ENCODE results near the gene GID4.
A peak's percentile ranks its signal among the peaks of the same experiment; 100 is the strongest.

Gene GID4

DNA sequence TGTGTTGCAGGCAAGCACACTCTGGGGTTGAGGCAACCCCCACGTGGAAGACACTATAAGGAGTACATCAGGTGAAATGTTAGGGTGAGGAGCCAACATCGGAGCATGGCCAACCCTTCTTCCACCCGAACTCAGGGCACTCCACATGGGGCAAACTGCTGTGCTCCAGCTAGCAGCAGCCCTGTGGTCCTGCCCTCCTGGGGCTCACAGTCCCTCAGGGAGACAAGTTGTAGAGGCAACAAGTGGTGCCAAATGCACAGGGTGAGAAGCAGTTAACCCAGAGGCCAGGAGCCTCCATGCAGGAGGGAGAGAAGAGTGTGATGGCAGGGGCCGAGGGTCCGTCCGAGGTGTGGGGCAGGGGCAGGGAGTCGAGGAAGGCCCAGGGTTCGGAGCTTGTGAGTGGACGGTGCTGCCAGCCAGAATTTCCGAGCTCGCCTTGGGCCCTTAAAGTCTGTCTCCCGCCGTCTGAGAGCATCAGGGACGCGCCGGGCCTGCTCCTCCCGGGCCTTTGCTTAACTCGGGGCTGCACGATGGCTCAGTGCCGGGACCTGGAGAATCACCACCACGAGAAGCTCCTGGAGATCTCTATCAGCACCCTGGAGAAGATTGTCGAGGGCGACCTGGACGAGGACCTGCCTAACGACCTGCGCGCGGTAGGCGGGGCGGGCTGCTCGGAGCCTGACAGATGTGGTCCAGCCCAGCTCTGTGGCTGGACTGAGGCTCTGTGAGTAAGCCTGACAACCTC lies 32.5 kb upstream of the GID4 start:
- peaks cover 8% of the 10 kb centered on the region for H3K36me3 Mint-ChIP-seq (ENCODE audit: low read depth)
- H3K4me1 Mint-ChIP-seq (ENCODE audit: low read depth) = no peaks in the 10 kb centered on the region
- no peaks in the 10 kb centered on the region for H3K9me3 Mint-ChIP-seq
- no peak overlapping the region for H3K27ac Mint-ChIP-seq
- no peaks in the 10 kb centered on the region for H3K27me3 Mint-ChIP-seq
- H3K4me3 Mint-ChIP-seq = no peak overlapping the region

DNA sequence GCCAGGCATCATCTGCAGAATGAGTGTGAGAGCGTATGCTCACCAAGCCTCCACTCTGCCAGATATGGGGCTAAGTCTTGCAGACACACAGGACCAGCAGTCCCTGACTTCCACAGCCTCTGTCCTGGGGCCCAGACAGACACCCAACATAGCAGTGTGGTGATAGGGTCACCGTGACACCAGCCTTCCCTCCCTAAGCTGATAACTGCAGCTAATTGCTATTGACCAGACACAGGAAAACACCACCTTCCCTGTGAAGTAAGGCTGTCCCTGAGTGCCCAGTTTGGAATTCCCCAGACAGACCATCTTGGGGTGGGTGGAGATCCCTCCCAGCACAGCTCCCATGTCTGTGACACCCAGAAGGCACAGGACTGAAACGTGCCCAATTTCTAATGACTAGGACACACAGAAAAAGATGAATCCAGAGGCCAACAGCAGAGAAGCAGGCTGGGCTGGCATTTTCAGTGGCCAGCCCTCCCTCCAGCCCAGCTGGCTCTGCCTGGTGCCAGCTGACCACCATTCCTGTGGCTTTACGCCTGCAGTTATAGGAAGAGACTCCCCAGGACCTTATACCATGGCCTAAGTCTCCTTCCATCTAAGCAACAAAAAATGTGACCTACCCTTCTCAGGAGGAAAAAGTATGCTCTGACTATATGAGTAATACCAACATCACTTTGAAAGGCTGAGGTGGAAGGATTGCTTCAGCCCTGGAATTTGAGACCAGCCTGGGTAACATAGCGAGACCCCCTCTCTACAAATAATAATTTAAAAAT lies 30.5 kb upstream of the GID4 start:
- Mint-ChIP-seq H3K36me3 (ENCODE audit: low read depth) (peaks cover 17% of the 10 kb centered on the region), H3K27ac (no peak overlapping the region), H3K4me1 (ENCODE audit: low read depth) (no peaks in the 10 kb centered on the region), H3K9me3 (no peaks in the 10 kb centered on the region), H3K27me3 (no peaks in the 10 kb centered on the region), H3K4me3 (no peak overlapping the region)

DNA sequence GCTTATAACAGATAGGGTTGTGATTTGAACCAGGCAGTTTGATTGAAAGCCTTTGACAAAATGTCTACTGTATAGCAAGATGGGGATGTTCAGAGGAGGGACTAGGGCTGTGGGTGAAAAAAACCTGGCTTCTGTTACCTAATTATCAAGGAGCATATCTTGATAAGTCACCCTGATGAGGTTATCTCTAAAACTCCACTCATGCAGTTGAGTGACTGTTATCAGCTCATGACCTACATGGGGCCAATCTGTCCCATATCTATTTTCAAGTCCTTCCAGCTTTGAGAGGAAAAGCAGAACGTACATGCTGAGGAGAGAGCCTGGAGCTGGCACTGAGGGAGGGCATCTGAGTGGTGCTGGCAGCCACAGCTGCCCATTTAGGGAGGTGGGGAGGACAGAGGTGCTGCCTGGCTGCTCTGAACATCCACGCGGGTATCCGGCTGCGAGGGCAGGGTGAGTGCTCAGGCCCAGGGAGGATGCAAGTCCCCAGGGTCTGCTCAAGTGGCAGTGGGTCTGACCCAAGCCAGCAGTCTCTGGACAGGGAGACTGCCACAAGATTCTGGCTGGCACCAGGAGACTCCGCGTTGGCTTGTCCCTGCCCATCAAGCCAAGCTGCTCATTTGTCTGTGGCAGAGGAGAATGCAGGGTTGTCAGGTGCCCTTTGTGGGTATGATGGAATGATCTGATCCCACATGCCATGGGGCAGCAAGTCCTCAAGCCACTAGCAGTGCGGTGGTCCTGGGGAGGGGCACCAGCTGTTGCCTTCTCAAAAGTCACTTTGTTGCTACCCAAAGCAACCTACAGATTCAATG lies 29.4 kb upstream of the GID4 start:
- peaks cover 17% of the 10 kb centered on the region for H3K36me3 Mint-ChIP-seq (ENCODE audit: low read depth)
- H3K4me3 Mint-ChIP-seq = no peak overlapping the region
- H3K27ac Mint-ChIP-seq = no peak overlapping the region
- no peaks in the 10 kb centered on the region for H3K27me3 Mint-ChIP-seq
- no peaks in the 10 kb centered on the region for H3K4me1 Mint-ChIP-seq (ENCODE audit: low read depth)
- no peaks in the 10 kb centered on the region for H3K9me3 Mint-ChIP-seq

DNA sequence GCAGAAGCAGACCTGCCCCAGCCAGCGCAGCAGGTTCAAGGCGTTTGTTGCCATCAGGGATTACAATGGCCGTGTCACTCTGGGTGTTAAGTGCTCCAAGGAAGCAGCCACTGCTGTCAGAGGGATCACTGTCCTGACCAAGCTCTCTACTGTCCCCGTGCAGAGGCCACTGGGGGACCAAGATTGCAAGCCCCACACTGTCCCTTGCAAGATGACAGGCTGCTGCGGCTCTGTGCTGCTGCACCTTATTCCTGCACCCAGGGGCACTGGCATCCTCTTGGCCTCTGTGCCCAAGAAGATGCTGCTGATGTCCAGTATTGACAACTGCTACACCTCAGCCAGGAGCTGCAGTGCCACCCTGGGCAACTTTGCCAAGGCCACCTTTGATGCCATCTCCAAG lies 27.9 kb upstream of the GID4 start:
- Mint-ChIP-seq H3K27ac (no peak overlapping the region), H3K36me3 (ENCODE audit: low read depth) (peaks cover 22% of the 10 kb centered on the region), H3K4me3 (no peak overlapping the region), H3K27me3 (no peaks in the 10 kb centered on the region), H3K4me1 (ENCODE audit: low read depth) (no peaks in the 10 kb centered on the region), H3K9me3 (no peaks in the 10 kb centered on the region)

DNA sequence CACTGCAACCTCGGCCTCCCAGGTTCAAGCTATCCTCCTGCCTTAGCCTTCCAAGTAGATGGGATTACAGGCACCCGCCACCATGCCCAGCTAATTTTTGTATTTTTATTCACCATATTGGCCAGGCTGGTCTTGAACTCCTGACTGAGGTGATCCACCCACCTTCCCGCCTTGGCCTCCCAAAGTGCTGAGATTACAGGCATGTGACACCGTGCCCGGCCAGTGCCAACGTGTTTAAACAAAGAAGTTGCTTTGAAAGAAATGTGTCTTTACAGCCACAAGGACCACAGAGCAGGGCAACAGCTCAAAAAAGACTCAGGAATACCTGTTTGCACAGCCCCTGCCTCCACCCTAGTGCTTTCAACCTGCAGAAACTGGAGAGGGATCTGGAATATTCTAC lies 25.2 kb upstream of the GID4 start:
- Mint-ChIP-seq H3K4me1 (ENCODE audit: low read depth) (no peaks in the 10 kb centered on the region), H3K36me3 (ENCODE audit: low read depth) (peaks cover 25% of the 10 kb centered on the region), H3K27ac (no peak overlapping the region), H3K27me3 (no peaks in the 10 kb centered on the region), H3K4me3 (no peak overlapping the region), H3K9me3 (no peaks in the 10 kb centered on the region)

DNA sequence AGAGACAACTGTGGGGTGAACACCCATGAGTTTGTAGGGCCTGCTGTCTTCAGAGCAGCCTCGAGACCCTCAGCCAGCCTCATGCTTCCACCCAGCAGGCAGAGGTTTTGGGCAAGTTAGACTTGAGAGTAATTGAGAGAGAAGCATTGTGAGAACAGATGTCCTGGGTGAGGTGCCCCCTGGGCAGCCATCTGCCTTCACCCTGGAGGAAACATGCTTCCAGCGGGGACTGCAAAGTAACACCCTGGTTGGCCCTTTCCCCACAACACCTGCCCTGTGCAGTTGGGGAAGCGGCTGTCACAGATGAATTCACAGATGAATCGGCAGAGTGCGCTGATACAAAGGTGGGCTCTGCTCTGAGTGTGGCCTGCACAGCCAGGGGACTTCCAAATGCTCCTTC lies 23.6 kb upstream of the GID4 start:
- no peaks in the 10 kb centered on the region for H3K27me3 Mint-ChIP-seq
- no peaks in the 10 kb centered on the region for H3K9me3 Mint-ChIP-seq
- H3K27ac Mint-ChIP-seq = no peak overlapping the region
- H3K36me3 Mint-ChIP-seq (ENCODE audit: low read depth) = peaks cover 27% of the 10 kb centered on the region
- H3K4me1 Mint-ChIP-seq (ENCODE audit: low read depth) = no peaks in the 10 kb centered on the region
- no peak overlapping the region for H3K4me3 Mint-ChIP-seq

DNA sequence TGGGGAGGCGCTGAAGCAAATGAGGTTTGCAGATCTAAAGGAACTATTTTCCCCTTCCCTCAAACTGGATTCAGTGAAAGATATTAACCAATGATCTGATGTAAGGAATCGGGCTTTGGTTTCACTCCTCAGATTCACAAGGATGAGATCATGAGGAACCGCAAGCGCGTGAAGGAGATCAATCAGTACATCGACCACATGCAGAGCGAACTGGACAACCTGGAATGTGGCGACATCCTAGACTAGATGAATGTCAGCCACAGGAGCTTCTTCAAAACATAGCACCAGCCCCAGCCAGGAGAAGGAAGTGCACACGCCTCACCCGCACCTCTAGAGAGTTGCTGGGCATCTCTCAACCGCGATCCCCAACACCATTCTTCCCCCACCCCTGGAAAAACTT lies 22.8 kb upstream of the GID4 start:
- H3K36me3 Mint-ChIP-seq (ENCODE audit: low read depth) = peaks cover 27% of the 10 kb centered on the region
- H3K4me1 Mint-ChIP-seq (ENCODE audit: low read depth) = no peaks in the 10 kb centered on the region
- no peak overlapping the region for H3K27ac Mint-ChIP-seq
- no peaks in the 10 kb centered on the region for H3K27me3 Mint-ChIP-seq
- no peak overlapping the region for H3K4me3 Mint-ChIP-seq
- no peaks in the 10 kb centered on the region for H3K9me3 Mint-ChIP-seq

DNA sequence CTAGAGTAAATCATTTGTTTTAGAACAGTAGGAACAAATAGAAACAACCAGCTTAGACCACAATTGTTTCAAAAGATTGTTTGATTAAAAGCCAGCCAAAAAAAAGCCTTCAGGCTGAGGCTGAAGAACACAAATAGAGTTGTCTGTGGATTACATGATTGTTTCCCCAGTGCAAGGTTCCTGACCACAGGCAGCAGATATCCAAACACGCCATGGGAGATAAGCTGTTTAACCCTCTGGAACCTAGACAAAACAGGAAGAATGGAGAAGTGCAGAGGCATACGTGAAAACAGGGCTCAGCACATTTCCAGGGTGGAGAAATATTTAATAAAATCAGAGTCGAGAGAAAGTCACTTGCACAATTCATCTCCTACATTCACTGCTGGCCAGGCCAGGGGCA lies 21.2 kb upstream of the GID4 start:
- no peaks in the 10 kb centered on the region for H3K9me3 Mint-ChIP-seq
- no peaks in the 10 kb centered on the region for H3K27me3 Mint-ChIP-seq
- H3K4me3 Mint-ChIP-seq = no peak overlapping the region
- peaks cover 23% of the 10 kb centered on the region for H3K36me3 Mint-ChIP-seq (ENCODE audit: low read depth)
- H3K4me1 Mint-ChIP-seq (ENCODE audit: low read depth) = no peaks in the 10 kb centered on the region
- H3K27ac Mint-ChIP-seq = no peak overlapping the region

DNA sequence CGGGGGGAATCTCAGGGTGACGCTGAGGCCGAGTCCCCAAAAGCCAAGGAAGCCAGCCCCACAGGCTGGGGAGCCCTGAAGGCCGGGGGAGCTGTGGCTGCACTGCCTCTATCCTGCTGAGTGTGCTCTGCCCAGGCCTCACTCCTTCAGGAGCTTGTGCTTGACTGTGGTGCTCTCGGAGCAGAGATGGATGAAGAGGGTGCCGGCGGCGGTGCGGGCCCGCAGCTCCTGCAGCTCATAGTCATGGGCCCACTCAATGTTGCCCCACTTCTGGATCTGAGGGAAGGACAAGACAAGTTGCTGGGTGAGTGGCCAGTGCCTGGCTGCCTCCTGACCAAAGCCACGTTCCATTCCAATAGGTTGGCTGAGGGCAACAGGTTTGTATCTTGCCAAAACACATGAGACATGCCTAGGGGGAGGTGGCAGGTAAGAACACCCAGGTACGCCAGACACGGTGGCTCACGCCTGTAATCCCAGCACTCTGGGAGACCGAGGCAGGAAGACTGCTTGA lies 20.7 kb upstream of the GID4 start:
- Mint-ChIP-seq H3K4me3 (no peak overlapping the region), H3K36me3 (ENCODE audit: low read depth) (peaks cover 21% of the 10 kb centered on the region), H3K4me1 (ENCODE audit: low read depth) (no peaks in the 10 kb centered on the region), H3K9me3 (no peaks in the 10 kb centered on the region), H3K27me3 (no peaks in the 10 kb centered on the region), H3K27ac (no peak overlapping the region)

DNA sequence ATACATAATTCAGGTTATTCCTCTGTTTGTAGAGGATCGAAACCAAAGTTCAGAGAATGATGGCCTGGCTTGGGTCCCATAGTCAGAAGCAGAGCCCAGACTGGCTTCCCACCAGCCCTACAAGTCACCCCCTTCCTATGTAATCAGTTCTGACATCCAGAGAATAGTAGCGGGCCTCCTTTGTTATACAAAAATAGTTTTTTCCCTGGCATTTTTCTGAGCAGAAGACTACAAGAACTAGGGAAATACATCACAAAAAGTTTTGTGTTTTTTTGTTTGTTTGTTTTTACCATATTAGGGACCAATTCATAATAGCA lies 19.4 kb upstream of the GID4 start:
- Mint-ChIP-seq H3K9me3 (no peaks in the 10 kb centered on the region), H3K4me1 (ENCODE audit: low read depth) (no peaks in the 10 kb centered on the region), H3K36me3 (ENCODE audit: low read depth) (peaks cover 29% of the 10 kb centered on the region), H3K27ac (no peak overlapping the region), H3K27me3 (no peaks in the 10 kb centered on the region), H3K4me3 (no peak overlapping the region)

DNA sequence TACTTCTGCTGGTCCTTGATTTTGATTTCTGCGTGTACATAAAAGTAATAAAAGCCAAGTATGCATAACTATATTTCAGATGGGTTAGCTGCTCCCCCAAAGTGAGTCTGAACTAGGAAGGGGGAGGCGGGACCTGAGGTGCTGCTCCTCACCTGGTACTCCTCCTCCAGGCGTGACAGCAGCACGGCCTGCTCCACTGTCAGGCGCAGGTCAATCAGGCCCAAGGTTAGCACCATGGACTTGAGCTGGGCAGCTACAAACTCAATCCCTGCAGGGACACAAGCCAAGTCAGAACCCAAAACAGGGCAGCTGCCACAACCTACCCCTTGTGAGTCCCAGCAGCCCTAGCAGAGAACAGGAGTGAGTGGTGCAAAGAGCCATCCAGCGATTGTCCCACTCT lies 18.2 kb upstream of the GID4 start:
- H3K36me3 Mint-ChIP-seq (ENCODE audit: low read depth) = peaks cover 31% of the 10 kb centered on the region
- no peak overlapping the region for H3K27ac Mint-ChIP-seq
- no peaks in the 10 kb centered on the region for H3K27me3 Mint-ChIP-seq
- H3K4me3 Mint-ChIP-seq = no peak overlapping the region
- peaks cover 11% of the 10 kb centered on the region for H3K4me1 Mint-ChIP-seq (ENCODE audit: low read depth)
- H3K9me3 Mint-ChIP-seq = no peaks in the 10 kb centered on the region

DNA sequence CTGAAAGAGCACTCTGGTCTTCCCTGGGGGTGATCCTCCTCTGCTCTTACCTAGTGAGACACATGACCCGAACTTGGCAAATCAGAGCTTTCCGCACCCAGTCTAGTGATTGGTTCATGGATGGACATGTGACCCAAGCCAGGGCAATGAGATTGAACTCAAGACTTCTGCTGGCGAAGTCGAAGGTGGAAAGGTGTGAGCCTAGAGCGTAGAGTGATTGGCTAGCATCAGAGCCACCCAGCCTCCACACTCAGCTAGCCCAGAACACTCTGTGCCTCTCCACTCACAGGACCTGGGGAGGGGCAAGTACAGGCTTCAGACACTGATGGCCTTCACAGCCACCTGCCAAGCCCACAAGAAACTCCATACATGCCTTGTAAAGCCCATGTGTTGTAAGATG lies 17.8 kb upstream of the GID4 start:
- H3K9me3 Mint-ChIP-seq = no peaks in the 10 kb centered on the region
- H3K27ac Mint-ChIP-seq = no peak overlapping the region
- H3K36me3 Mint-ChIP-seq (ENCODE audit: low read depth) = peaks cover 27% of the 10 kb centered on the region
- H3K4me1 Mint-ChIP-seq (ENCODE audit: low read depth) = peaks cover 15% of the 10 kb centered on the region
- no peak overlapping the region for H3K4me3 Mint-ChIP-seq
- no peaks in the 10 kb centered on the region for H3K27me3 Mint-ChIP-seq

DNA sequence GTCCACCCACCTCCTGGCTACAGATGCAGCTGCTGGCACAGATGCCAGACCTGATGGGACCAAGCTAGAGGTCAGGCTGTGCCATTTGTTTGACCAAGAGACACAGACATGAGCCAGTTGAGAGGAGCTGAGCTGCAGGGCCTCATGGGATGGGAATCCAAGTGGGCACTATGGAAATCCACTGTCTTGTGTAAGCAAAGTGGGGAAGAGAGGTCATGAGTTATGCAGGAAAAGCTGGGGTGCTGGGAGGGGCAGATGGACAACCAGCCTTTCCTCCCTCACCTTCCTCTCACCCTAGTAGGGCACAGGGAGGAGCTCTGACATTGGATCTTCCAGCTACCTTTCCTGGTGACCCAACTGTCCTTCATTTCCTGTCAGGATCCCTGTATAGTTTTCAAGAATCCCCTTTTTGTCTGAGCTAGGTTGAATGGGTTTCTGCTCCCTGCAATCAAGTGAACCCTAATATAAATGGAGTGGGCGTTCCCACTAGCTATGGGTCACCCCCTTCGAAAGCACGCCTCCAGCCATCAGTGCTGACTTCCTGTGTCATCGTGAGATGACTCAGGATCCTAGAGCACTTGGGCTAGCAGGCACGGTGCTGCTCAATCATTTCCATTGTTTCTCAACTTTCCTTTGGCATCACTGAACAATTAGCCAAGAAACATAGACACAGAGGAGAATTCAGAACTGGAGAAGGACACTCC lies 13.8 kb upstream of the GID4 start:
- no peaks in the 10 kb centered on the region for H3K27me3 Mint-ChIP-seq
- H3K4me1 Mint-ChIP-seq (ENCODE audit: low read depth) = peaks cover 20% of the 10 kb centered on the region
- H3K27ac Mint-ChIP-seq = peak overlapping the region; percentile 53
- H3K4me3 Mint-ChIP-seq = no peak overlapping the region
- H3K9me3 Mint-ChIP-seq = no peaks in the 10 kb centered on the region
- peaks cover 14% of the 10 kb centered on the region for H3K36me3 Mint-ChIP-seq (ENCODE audit: low read depth)

DNA sequence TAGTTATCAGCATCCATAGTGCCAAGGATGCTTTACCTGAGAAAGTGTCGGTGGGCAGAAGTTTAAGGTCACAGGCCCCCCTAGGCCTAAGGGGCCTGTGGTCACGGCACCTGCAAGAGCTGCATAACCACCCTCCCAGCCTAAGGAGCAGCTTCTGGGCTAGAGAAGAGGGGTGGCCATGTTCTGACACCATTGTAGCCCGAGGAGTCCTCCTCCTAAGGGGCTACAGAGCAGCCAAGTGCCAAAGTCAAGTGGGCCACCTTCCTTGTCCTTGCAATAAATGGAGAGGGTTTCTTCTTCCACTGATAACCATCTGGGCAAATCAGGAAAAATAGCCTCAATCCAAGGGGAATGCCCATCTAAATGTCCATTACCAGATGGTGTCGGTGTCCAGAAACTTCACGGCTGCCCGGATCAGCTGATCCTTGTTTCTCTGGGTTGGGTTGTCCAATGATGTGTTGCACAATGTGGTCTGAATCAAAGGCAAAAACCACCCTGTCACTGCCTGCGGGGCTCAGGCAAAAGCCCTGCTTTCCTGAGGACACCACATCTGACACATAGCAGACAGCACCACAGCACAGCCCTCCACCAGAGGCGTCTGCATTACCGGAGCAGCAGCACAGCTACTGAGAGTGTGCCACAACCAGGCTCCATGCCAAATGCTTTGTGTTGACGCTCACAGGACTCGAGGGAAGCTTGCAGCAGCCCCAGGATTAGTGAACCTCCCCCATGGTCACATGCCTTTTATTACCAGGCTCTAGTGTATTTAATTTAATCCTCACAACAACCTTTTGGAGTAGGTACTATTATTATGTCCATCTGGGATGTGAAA lies 13.0 kb upstream of the GID4 start:
- H3K27me3 Mint-ChIP-seq = no peaks in the 10 kb centered on the region
- peaks cover 14% of the 10 kb centered on the region for H3K36me3 Mint-ChIP-seq (ENCODE audit: low read depth)
- peaks cover 20% of the 10 kb centered on the region for H3K4me1 Mint-ChIP-seq (ENCODE audit: low read depth)
- no peak overlapping the region for H3K4me3 Mint-ChIP-seq
- H3K9me3 Mint-ChIP-seq = no peaks in the 10 kb centered on the region
- H3K27ac Mint-ChIP-seq = peak overlapping the region; percentile 53
